HEK293 (cell line): ENCODE measurements around the gene KAT7.

Experiments
- CTCF ChIA-PET: fragments of 350-600 bp; formaldehyde crosslinking; extraction: SDS; loops from one replicate; lab custom pipeline; 2021; ENCODE audit warnings: antibody characterized with exemption; lab: Yijun Ruan, JAX
- POLR2A ChIA-PET: fragments of 300-600 bp; formaldehyde crosslinking; extraction: SDS; loops from one replicate; lab custom pipeline; 2020; ENCODE audit warnings: antibody characterized with exemption, inconsistent platforms; lab: Yijun Ruan, JAX
- H3K27ac ChIP-seq: fragments of 200-500 bp; sonication (Bioruptor generic); 2 replicates; pipeline ENCODE4 v1.5.1; 2014; ENCODE audit warnings: low read depth, low read length, control low read depth, inconsistent platforms; ENCODE audit errors: extremely low read depth
- H3K36me3 ChIP-seq, 2 experiments: fragments of 200-500 bp in 1 of 2; sonication (Bioruptor generic) in 1 of 2; 1 replicate in 1 of 2; 2 replicates in 1 of 2; pipeline ENCODE4 v1.5.1; 2014 to 2017; ENCODE audit warnings: inconsistent platforms in 2 of 2, low read length in 2 of 2; ENCODE audit not compliant: control insufficient read depth in 2 of 2, insufficient read depth in 1 of 2
- H3K4me1 ChIP-seq: fragments of 200-500 bp; sonication (Bioruptor generic); 2 replicates; pipeline ENCODE4 v1.5.1; 2014; ENCODE audit warnings: mild to moderate bottlenecking, low read length, inconsistent platforms; ENCODE audit not compliant: control insufficient read depth, insufficient read depth
- H3K4me3 ChIP-seq: 2 replicates; pipeline ENCODE4 v1.5.1; 2011; ENCODE audit warnings: low read depth, mild to moderate bottlenecking, control low read depth, low read length, moderate library complexity
- H3K9me3 ChIP-seq: fragments of 200-500 bp; sonication (Bioruptor generic); 2 replicates; pipeline ENCODE4 v1.5.1; 2014; ENCODE audit warnings: low read depth, low read length, inconsistent platforms; ENCODE audit not compliant: control insufficient read depth, insufficient read depth
- GLI2 ChIP-seq: fragments of 450-650 bp; formaldehyde crosslinking; IDR thresholded peaks from 2 replicates; pipeline ENCODE4; 2017; ENCODE audit warnings: missing biosample characterization, missing genetic modification characterization, low read depth, borderline replicate concordance
- KLF9 ChIP-seq: fragments of 450-650 bp; formaldehyde crosslinking; IDR thresholded peaks from 2 replicates; pipeline ENCODE4 v1.5.1; 2016; ENCODE audit warnings: missing biosample characterization, missing genetic modification characterization, low read depth
- REPIN1 ChIP-seq: fragments of 450-650 bp; formaldehyde crosslinking; IDR thresholded peaks from 2 replicates; pipeline ENCODE4 v1.5.1; 2017; ENCODE audit warnings: missing biosample characterization, missing genetic modification characterization, low read depth
- SCRT1 ChIP-seq: fragments of 450-650 bp; formaldehyde crosslinking; IDR thresholded peaks from 2 replicates; pipeline ENCODE4 v1.5.1; 2016; ENCODE audit warnings: missing biosample characterization, missing genetic modification characterization, borderline replicate concordance
- WT1 ChIP-seq: fragments of 450-650 bp; formaldehyde crosslinking; IDR thresholded peaks from 2 replicates; pipeline ENCODE4 v1.5.1; 2016; ENCODE audit warnings: missing biosample characterization, missing genetic modification characterization
- ZBTB17 ChIP-seq: fragments of 450-650 bp; formaldehyde crosslinking; IDR thresholded peaks from 2 replicates; pipeline ENCODE4 v1.5.1; 2016; ENCODE audit warnings: missing biosample characterization, missing genetic modification characterization
- ZBTB21 ChIP-seq: fragments of 450-650 bp; formaldehyde crosslinking; IDR thresholded peaks from 2 replicates; pipeline ENCODE4 v1.5.1; 2017; ENCODE audit warnings: missing biosample characterization, missing genetic modification characterization
- ZFHX2 ChIP-seq: fragments of 450-650 bp; formaldehyde crosslinking; conservative IDR thresholded peaks from 2 replicates; pipeline ENCODE4 v1.5.1; 2016; ENCODE audit warnings: missing biosample characterization, missing genetic modification characterization
- ZFP3 ChIP-seq: fragments of 450-650 bp; formaldehyde crosslinking; IDR thresholded peaks from 2 replicates; pipeline ENCODE4 v1.5.1; 2016; ENCODE audit warnings: low read depth, missing biosample characterization, missing genetic modification characterization
- ZFP69B ChIP-seq: fragments of 450-650 bp; formaldehyde crosslinking; IDR thresholded peaks from 2 replicates; pipeline ENCODE4 v1.5.1; 2016; ENCODE audit warnings: missing biosample characterization, missing genetic modification characterization
- ZIC2 ChIP-seq: fragments of 450-650 bp; formaldehyde crosslinking; IDR thresholded peaks from 2 replicates; pipeline ENCODE4 v1.5.1; 2016; ENCODE audit warnings: missing biosample characterization, missing genetic modification characterization
- ZNF202 ChIP-seq: fragments of 450-650 bp; formaldehyde crosslinking; IDR thresholded peaks from 2 replicates; pipeline ENCODE4 v1.5.1; 2016; ENCODE audit warnings: missing biosample characterization, missing genetic modification characterization, borderline replicate concordance
- ZNF311 ChIP-seq: fragments of 450-650 bp; formaldehyde crosslinking; IDR thresholded peaks from 2 replicates; pipeline ENCODE4 v1.5.1; 2017; ENCODE audit warnings: missing biosample characterization, missing genetic modification characterization, borderline replicate concordance
- ZNF830 ChIP-seq: fragments of 450-650 bp; IDR thresholded peaks from 2 replicates; pipeline ENCODE4 v1.5.0; 2018; ENCODE audit warnings: missing biosample characterization, missing genetic modification characterization, low read depth, mild to moderate bottlenecking, moderate library complexity
- ZSCAN18 ChIP-seq: fragments of 450-650 bp; formaldehyde crosslinking; IDR thresholded peaks from 2 replicates; pipeline ENCODE4 v1.5.1; 2016; ENCODE audit warnings: missing biosample characterization, missing genetic modification characterization
- TF ChIP-seq, protein P1 (sequence below): fragments of 450-650 bp; formaldehyde crosslinking; IDR thresholded peaks from 2 replicates; pipeline ENCODE4 v1.5.1; 2016; ENCODE audit warnings: missing biosample characterization, missing genetic modification characterization

Gene KAT7

DNA sequence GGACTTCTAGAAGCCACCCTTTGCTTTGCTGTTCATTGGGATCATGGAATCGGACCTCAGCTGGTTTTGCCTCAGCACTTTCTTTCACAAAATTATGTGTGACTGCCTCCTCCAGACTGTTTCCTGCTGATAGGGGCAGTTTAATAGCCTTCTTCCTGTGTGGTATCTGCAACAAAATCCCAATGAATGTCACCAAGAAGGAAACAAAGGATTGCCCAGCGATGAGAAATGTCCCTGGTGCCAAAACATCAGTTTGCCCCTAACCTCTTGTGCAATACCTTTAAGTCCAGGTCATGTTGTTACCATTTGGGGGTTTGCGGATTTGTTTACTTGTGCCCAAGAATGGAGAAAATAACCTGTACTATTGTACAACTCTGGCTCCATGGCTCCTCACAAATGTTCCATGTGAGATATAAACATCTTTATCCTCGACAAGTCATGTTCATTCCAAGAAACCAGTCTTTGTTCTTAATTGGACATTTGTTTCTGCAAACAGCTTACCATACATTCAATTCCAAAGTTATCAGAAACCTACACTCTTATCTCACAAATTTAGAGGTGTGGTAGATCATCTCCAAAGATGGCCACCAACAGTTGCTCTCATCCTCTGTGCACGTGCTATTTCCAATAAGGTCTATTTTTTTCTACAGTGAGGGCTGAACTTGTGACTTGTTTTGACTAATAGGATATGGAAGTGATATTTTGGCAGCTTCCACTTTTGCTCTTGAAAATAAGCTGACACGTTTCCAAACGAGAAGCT, 44.5 kb downstream of the KAT7 start:
- Histone ChIP-seq H3K36me3 (peaks cover 30 to 74% of the 10 kb centered on the region in 2 experiments), H3K4me3 (no peak overlapping the region), H3K4me1 (no peaks in the 10 kb centered on the region), H3K27ac (no peak overlapping the region), H3K9me3 (no peaks in the 10 kb centered on the region)
- ChIA-PET POLR2A (interaction anchor here (0.5 kb wide), 1 partner anchor 507 kb away, joined by 4 read pairs; no protein-coding TSS in a partner anchor), CTCF (interaction anchor here (0.6 to 6.2 kb wide), 3 partner anchors 34 to 164 kb away, joined by 3 to 40 read pairs (median 4); partner anchors contain the start of genes DLX3 and SLC35B1)
- TF ChIP-seq ZBTB17 (tag by site-specific recombination) (0 out of 2 replicates have a peak, but pooled peaks have one; percentile 16), ZFP3 (tag by site-specific recombination) (no peak)

DNA sequence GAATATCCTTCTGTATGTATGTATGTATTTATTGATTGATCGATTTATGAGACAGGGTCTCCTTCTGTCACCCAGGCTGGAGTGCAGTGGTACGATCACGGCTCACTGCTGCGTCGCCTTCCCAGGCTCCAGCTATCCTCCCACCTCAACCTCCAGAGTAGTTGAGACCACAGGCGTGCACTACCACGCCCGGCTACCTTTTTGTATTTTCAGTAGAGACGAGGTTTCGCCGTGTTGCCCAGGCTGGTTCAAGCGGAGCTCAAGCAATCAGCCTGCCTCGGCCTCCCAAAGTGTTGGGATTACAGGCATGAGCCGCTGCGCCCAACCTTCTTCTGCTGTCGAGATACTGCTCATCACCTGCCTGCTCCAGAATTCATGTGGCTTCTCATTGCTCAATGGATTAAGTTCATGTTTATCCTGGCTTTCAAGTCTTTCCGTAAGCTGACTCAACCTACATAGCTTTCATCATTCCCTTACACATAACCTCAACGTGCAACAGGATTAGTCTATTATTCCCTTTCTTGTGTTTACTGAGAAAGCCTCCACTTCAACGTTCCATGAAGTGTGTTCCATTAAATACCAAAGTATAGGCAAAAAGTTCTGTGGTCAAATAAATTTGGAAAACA, 45.8 kb downstream of the KAT7 start:
- ChIA-PET CTCF (interaction anchor here (0.9 to 6.2 kb wide), 2 partner anchors 125 to 162 kb away, joined by 3 to 40 read pairs; partner anchors contain the start of gene DLX3), POLR2A (no interaction called here)
- Histone ChIP-seq H3K4me1 (no peaks in the 10 kb centered on the region), H3K4me3 (no peak overlapping the region), H3K27ac (no peak overlapping the region), H3K9me3 (no peaks in the 10 kb centered on the region)
- no peak for TF ChIP-seq GLI2 (tag by site-specific recombination)
- no peak for TF ChIP-seq WT1 (tag by site-specific recombination)
- TF ChIP-seq SCRT1 = no peak
- no peak for TF ChIP-seq ZFHX2
- TF ChIP-seq ZBTB21 (tag by site-specific recombination) = no peak
- TF ChIP-seq ZSCAN18 (tag by site-specific recombination) = no peak
- no peak for TF ChIP-seq REPIN1 (tag by site-specific recombination)
- no peak for TF ChIP-seq ZNF311 (tag by site-specific recombination)
- TF ChIP-seq ZIC2 (tag by site-specific recombination) = no peak
- TF ChIP-seq ZNF202 (tag by site-specific recombination) = no peak
- no peak for TF ChIP-seq KLF9 (tag by site-specific recombination)
- TF ChIP-seq ZFP69B (tag by site-specific recombination) = no peak
- TF ChIP-seq, protein P1, sequence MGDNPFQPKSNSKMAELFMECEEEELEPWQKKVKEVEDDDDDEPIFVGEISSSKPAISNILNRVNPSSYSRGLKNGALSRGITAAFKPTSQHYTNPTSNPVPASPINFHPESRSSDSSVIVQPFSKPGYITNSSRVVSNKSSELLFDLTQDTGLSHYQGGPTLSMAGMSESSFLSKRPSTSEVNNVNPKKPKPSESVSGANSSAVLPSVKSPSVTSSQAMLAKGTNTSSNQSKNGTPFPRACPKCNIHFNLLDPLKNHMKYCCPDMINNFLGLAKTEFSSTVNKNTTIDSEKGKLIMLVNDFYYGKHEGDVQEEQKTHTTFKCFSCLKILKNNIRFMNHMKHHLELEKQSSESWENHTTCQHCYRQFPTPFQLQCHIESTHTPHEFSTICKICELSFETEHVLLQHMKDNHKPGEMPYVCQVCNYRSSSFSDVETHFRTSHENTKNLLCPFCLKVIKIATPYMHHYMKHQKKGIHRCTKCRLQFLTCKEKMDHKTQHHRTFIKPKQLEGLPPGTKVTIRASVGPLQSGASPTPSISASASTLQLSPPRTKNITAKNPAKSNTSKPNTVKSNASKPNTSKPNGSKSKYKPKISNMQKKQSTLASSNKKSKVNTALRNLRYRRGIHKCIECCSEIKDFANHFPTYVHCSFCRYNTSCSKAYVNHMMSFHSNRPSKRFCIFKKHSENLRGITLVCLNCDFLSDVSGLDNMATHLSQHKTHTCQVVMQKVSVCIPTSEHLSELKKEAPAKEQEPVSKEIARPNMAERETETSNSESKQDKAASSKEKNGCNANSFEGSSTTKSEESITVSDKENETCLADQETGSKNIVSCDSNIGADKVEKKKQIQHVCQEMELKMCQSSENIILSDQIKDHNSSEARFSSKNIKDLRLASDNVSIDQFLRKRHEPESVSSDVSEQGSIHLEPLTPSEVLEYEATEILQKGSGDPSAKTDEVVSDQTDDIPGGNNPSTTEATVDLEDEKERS (tag by site-specific recombination) = no peak
- no peak for TF ChIP-seq ZNF830 (tag by site-specific recombination)
- TF ChIP-seq, all 188 proteins: peak for 0
- H3K36me3 ChIP-seq = peaks cover 30 to 68% of the 10 kb centered on the region in 2 experiments
